GM12891 (cell line): ENCODE results near the gene NOTCH1.
A peak's percentile ranks its signal among the peaks of the same experiment; 100 is the strongest.

Experiments used
- DNase-seq: peaks from one replicate; pipeline ENCODE4 v3.0.0; 2011; ENCODE audit warnings: low spot score; ENCODE audit not compliant: insufficient read length
- FAIRE-seq: peaks from 2 replicates; lab custom pipeline; 2011; peaks lifted over from hg19 to GRCh38; lab: Jason Lieb, UNC
- PAX5 ChIP-seq: IDR thresholded peaks from 2 replicates; pipeline ENCODE4 v1.6.1; 2011; ENCODE audit warnings: low read length, moderate library complexity, mild to moderate bottlenecking; ENCODE audit not compliant: insufficient read depth, severe bottlenecking
- POLR2A ChIP-seq: IDR thresholded peaks from 2 replicates; pipeline ENCODE4 v1.6.1; 2011; ENCODE audit warnings: low read depth, low read length, control low read depth
- POLR2AphosphoS5 ChIP-seq: IDR thresholded peaks from 2 replicates; pipeline ENCODE4 v1.6.1; 2011; ENCODE audit warnings: low read depth, low read length, control low read depth
- POU2F2 ChIP-seq: IDR thresholded peaks from 2 replicates; pipeline ENCODE4 v1.6.1; 2011; ENCODE audit warnings: low read depth, mild to moderate bottlenecking, control low read depth, low read length, moderate library complexity
- SPI1 ChIP-seq: IDR thresholded peaks from 2 replicates; pipeline ENCODE4 v1.6.1; 2011; ENCODE audit warnings: low read depth, low read length, control low read depth
- TAF1 ChIP-seq: IDR thresholded peaks from 2 replicates; pipeline ENCODE4 v1.6.1; 2011; ENCODE audit warnings: low read depth, low read length, control low read depth

NOTCH1 gene

GRCh38 chr9:136482793-136483588 lies 62.9 kb downstream of the NOTCH1 start, which contains the start of gene SEC16A:
Gene SEC16A, minus strand, starts transcription at chr9:136483040. Its CDS starts 5,425 bp downstream, at chr9:136477615.
- FAIRE-seq (no peak), DNase-seq (peak; percentile 95)

GRCh38 chr9:136482046-136482792 lies 63.6 kb downstream of the NOTCH1 start:
- TF ChIP-seq POLR2A (no peak), TAF1 (no peak)
- FAIRE-seq = peak; percentile 26

More at GRCh38 chr9:136482793-136483588, 62.9 kb downstream of the NOTCH1 start, which contains the start of gene SEC16A:
- TF ChIP-seq POU2F2 (no peak), TAF1 (peak; percentile 61; the same call in 1 of the 2 replicates), PAX5 (no peak), POLR2AphosphoS5 (no peak), SPI1 (no peak), POLR2A (peak; percentile 75)

DNA sequence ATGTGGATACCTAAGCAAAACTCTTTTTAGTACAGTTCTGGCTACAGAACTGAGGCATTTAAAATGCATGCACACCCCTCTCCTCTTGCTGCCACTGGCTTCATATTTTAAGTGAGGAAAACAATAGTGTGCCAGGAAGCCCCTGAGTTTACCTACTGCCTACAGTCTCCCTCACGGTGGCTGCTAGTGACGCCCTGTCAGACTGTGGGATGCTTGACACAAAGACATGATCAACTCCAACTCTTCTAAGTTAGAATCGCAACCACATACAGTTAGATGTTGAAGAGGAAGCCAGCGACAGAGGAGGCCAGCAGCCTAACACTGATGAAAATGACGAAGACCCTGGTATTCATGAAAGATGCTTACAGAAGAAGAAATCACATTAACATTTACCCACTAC lies 64.3 kb downstream of the NOTCH1 start:
- FAIRE-seq (no peak), DNase-seq (no peak)
- TF ChIP-seq SPI1 = no peak
- TF ChIP-seq POLR2AphosphoS5 = no peak
- no peak for TF ChIP-seq PAX5
- no peak for TF ChIP-seq TAF1
- TF ChIP-seq POLR2A = no peak
- TF ChIP-seq POU2F2 = no peak

More at GRCh38 chr9:136482046-136482792, 63.6 kb downstream of the NOTCH1 start:
- no peak for DNase-seq

DNA sequence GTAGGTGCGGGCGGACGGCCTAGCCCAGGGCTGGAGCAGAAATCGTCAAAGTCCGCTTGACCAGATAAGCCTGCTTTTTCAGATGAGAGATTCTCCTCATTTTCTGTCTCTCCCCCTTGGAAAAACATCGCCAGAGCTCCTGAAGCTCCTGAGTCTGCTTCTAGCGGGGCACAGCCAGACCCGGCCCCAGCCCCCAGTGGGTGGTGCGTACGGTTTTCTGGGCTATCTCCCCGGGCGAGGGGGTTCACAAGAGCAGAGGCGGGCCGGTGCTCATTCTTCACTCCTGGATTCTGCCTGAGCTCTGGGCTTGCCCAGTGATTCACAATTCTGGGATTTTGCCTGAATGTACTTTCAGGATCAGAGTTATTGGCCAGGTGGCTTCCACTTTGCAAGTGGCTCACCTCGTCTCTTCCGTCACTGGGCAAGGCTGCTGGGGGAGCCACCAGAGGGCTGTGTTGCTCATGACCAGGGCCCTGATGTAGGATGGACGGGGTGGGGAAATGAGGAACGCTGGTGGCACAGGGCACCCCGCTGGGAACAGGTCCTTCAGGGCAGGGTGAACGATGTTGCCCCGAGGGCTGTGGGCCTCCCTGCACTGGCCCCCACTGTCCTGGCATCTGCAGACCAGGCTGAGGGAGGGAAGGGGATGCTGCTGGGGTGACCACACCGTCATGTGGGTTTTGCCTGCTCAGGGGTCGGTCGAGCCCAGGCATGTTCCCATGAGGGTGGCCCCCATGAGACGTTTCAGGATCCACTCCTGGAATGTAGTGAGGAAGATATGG lies 69.3 kb downstream of the NOTCH1 start:
- DNase-seq (no peak), FAIRE-seq (no peak)
- no peak for TF ChIP-seq PAX5
- TF ChIP-seq POLR2AphosphoS5 = 0 out of 2 replicates have a peak, but pooled peaks have one; percentile 36
- 0 out of 2 replicates have a peak, but pooled peaks have one; percentile 25 for TF ChIP-seq POLR2A
- no peak for TF ChIP-seq POU2F2

DNA sequence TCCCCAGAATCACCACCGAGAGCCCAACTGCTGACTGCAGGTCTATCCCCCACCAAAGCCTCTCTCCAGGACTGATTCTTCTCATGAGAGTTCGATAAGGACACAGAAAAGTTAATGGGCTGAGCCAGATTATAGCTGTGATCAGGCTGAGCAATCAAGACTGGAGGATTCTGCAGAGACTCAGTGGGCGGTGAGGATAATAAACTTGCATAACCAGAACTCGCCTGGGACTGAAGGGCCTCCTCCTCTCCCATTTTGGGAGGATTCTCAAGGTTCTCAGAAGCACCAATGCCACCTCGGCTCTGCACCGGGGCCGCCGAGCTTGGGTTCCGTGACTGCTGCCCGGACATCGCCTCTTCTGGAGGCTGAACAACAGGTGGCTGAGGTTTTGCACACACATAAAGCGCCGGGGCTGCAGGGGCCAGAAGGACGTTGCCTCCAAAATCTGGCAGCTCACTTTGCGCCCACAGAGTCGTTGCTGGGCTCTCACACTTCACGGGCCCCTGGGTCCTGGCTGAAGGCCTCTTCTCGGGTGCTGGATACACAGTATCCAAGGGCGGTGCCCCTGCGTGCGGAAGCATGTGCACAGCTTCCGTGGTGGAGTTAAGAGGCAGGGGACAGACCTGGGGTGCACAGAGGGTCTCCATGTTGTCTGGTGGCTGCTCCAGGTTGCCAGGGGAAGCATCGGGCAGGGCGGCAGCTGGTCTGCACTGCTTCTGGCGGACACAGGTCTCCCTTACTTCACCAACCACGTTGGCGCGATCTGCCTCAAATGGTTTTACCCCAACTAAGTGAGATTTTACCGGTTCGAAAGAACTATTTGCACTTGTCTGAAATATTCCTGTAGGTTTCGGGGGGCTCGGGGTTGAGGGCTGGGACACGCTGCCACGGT lies 70.6 kb downstream of the NOTCH1 start:
- TF ChIP-seq POLR2A (no peak), PAX5 (no peak), POU2F2 (no peak), POLR2AphosphoS5 (no peak), TAF1 (no peak), SPI1 (no peak)
- DNase-seq (no peak), FAIRE-seq (no peak)

GRCh38 chr9:136474021-136474640 lies 71.7 kb downstream of the NOTCH1 start:
- no peak for DNase-seq
- FAIRE-seq = no peak
- TF ChIP-seq POLR2A = peak; percentile 49; the same call in 1 of the 2 replicates
- peak; percentile 51 for TF ChIP-seq POLR2AphosphoS5
- no peak for TF ChIP-seq TAF1

GRCh38 chr9:136473354-136473721 lies 72.5 kb downstream of the NOTCH1 start:
- DNase-seq = no peak
- no peak for TF ChIP-seq SPI1
- TF ChIP-seq POLR2A = no peak
- no peak for TF ChIP-seq TAF1
- TF ChIP-seq POLR2AphosphoS5 = no peak
- TF ChIP-seq PAX5 = no peak
- FAIRE-seq = no peak
